Measurements from ENCODE around the gene ZBTB8OS.

The ZBTB8OS gene

DNA sequence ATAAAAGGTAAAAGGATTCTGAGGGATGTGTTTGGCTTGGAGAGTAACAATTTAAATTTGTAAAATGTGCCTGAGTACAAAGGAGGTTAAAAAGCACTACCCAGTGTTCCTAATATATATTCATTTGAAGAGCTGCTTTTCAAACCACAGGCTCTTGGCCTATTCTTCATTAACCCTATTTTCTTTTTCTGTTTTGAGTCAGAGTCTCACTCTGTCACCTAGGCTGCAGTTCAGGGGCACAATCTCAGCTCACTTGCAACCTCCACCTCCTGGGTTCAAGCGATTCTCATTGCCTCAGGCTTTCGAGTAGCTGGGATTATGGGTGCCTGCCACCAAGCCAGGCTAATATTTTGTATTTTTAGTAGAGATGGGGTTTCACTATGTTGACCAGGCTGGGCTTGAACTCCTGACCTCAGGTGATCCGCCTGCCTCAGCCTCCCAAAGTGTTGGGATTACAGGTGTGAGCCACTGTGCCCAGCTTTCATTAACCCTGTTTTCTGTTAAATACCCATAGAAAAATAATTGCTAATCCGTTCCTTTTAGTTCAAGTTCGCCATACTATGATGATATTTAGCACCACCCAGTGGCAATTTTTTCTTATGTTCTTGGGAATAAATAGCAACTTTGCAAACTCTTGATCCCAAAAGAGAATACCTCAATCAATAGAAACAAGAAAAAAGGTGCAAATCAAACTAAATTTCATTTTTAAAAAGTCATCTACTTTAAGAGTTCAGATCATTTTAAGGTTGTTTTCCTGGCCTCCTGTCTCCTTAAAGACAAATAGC, 30.5 kb downstream of the ZBTB8OS start:
- DNase-seq (ENCODE audit: low read depth): no peak
- TF ChIP-seq, protein P1, sequence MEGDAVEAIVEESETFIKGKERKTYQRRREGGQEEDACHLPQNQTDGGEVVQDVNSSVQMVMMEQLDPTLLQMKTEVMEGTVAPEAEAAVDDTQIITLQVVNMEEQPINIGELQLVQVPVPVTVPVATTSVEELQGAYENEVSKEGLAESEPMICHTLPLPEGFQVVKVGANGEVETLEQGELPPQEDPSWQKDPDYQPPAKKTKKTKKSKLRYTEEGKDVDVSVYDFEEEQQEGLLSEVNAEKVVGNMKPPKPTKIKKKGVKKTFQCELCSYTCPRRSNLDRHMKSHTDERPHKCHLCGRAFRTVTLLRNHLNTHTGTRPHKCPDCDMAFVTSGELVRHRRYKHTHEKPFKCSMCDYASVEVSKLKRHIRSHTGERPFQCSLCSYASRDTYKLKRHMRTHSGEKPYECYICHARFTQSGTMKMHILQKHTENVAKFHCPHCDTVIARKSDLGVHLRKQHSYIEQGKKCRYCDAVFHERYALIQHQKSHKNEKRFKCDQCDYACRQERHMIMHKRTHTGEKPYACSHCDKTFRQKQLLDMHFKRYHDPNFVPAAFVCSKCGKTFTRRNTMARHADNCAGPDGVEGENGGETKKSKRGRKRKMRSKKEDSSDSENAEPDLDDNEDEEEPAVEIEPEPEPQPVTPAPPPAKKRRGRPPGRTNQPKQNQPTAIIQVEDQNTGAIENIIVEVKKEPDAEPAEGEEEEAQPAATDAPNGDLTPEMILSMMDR (IDR thresholded peaks at IDR 0.05; ENCODE audit: control insufficient read depth, extremely low read depth, insufficient read depth): peak; percentile 37; the same call in 1 of the 2 replicates

DNA sequence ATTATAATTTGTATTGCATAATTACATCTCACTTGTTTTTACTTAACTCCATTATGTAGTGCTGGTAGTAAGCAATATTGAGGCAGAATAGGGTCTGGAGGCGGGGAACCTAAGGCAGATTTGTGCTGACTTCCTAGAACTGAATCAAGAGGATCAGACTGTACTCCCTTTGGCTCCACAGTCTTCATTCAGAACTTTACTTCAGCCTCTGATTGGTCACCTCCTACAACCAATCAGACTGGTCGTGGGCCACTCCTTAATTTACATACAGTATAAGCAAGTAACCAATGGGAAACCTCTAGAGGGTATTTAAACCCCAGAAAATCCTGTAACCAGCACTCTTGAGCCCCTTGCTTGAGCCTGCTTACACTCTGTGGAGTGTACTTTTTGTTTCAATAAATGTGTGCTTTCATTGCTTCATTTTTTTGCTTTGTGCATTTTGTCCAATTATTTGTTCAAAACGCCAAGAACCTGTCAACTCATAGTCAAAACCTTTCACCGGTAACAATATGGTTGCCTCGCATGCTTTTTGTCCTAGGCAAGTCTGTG, 31.6 kb downstream of the ZBTB8OS start:
- no peak overlapping the region for H3K4me3 ChIP-seq (ENCODE audit: low read depth, low read length)
- TF ChIP-seq, protein P1 (IDR thresholded peaks at IDR 0.05; ENCODE audit: control insufficient read depth, extremely low read depth, insufficient read depth): no peak
- no peak for DNase-seq (ENCODE audit: low read depth)

More for the DNA sequence above, 30.5 kb downstream of the ZBTB8OS start:
- H3K4me3 ChIP-seq (ENCODE audit: low read depth, low read length): no peak overlapping the region

DNA sequence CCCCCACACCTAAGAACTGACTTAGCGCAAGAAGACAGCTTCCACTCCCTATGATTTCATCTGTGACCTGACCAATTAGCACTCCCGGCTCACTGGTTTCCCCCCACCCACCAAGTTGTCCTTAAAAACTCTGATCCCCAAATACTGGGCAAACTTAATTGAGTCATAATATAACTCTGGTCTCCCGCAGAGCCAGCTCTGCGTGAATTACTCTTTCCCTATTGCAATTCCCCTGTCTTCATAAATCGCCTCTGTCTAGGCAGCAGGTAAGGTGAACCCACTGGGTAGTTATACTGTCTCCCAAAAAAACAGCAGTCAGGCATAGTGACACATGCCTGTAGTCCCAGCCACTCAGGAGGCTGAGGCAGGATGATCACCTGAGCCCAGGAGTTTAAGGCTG, 36.9 kb downstream of the ZBTB8OS start:
- H3K4me3 ChIP-seq (ENCODE audit: low read depth, low read length): no peak overlapping the region
- TF ChIP-seq, protein P1 (IDR thresholded peaks at IDR 0.05; ENCODE audit: control insufficient read depth, extremely low read depth, insufficient read depth): no peak
- DNase-seq (ENCODE audit: low read depth): no peak

DNA sequence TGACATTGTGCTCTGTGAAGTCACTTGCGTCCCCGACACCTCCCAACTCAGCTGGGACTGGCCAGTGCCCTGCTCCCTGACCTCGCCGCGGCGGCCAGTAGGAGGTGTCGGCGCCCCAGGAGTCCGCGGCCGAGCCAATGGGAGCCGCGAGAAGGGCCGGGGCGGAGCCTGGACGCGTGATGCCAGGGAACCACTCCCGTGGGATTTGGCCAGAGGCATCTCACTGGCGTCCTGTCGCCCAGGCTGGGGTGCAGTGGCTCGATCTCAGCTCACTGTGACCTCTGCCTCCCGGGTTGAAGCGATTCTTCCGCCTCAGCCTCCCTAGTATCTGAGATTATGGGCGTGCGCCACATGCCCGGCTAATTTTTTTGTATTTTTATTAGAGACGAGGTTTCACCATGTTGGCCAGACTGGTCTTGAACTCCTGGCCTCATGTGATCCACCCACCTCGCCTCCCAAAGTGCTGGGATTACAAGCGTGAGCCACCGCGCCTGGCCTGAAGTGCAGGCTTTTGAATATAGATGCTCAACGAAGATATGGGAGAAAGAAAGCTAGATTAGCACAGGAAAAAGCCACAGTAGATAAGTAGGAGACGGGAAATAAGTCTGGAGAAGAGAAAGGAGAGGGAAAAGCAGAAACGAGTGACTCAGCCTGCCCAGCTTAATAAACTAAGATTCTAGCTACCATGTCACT, 38.0 kb downstream of the ZBTB8OS start:
- TF ChIP-seq, protein P1 (IDR thresholded peaks at IDR 0.05; ENCODE audit: control insufficient read depth, extremely low read depth, insufficient read depth): no peak
- peak overlapping the region; percentile 50 for H3K4me3 ChIP-seq (ENCODE audit: low read depth, low read length)
- peak; percentile 47 for DNase-seq (ENCODE audit: low read depth)

DNA sequence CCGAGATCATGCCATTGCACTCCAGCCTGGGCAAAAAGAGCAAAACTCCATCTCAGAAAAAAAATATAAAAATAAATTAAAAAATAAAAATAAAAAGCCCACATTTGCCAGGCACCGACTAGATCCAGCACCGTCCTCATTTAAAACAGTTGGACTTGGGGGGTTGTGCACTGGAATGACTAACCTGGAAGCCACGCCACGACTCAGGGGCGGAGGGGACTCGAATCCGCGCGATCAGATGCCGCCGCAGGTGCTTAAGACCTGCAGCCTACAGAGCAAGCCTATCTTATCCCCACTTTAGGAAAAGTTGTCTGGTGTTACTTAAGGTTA, 38.5 kb downstream of the ZBTB8OS start:
- peak overlapping the region; percentile 50 for H3K4me3 ChIP-seq (ENCODE audit: low read depth, low read length)
- no peak for DNase-seq (ENCODE audit: low read depth)
- TF ChIP-seq, protein P1 (IDR thresholded peaks at IDR 0.05; ENCODE audit: control insufficient read depth, extremely low read depth, insufficient read depth): no peak

DNA sequence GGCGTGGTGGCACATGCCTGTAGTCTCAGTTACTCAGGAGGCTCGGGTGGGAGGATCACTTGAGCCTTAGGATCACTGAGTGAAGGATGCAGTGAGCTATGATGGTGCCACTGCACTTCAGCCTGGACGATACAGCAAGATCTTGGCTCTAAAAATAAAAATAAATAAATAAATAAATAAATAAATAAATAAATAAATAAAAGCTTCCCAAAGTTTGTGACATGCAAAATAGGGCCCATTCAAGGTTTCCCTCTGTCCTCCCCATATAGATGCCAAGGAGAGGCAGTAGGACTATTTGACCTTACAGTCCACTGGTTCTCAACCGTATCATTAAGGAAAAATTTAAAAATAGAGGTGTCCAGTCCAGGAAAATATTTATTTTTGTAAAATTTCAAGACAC, 41.2 kb downstream of the ZBTB8OS start:
- TF ChIP-seq, protein P1 (IDR thresholded peaks at IDR 0.05; ENCODE audit: control insufficient read depth, extremely low read depth, insufficient read depth): no peak
- no peak for DNase-seq (ENCODE audit: low read depth)
- H3K4me3 ChIP-seq (ENCODE audit: low read depth, low read length): no peak overlapping the region
